B cell (primary cell): ENCODE results near the gene EPHA5.

Experiments
- EZH2 ChIP-seq: IDR thresholded peaks from 2 replicates; pipeline ENCODE4 v1.6.1; 2012; ENCODE audit warnings: borderline replicate concordance, low read depth, mild to moderate bottlenecking, moderate library complexity, low read length; ENCODE audit not compliant: insufficient read depth, poor library complexity, severe bottlenecking
- TF ChIP-seq, protein P1 (sequence below): fragments of 200-600 bp; IDR thresholded peaks from one replicate; pipeline ENCODE4 v1.8.0; 2022; ENCODE audit warnings: antibody characterized with exemption, mild to moderate bottlenecking

DNA sequence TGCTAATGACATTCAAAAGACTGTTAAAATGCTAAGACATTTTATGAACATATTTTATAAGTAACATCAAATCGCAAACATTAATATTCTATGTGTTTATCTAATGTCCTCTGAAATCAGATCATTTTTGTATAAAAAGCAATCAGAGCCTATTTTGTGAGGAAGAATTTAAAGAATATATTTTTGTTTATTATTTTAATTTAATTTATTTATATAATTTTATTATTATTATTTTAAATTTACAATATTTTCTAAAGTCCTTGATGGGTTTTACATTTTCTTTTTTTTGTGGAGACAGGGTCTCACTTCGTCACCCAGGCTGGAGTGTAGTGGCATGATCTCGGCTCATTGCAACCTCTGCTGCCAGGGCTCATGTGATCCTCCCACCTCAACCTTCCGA lies 262.8 kb downstream of the EPHA5 start:
- TF ChIP-seq, protein P1, sequence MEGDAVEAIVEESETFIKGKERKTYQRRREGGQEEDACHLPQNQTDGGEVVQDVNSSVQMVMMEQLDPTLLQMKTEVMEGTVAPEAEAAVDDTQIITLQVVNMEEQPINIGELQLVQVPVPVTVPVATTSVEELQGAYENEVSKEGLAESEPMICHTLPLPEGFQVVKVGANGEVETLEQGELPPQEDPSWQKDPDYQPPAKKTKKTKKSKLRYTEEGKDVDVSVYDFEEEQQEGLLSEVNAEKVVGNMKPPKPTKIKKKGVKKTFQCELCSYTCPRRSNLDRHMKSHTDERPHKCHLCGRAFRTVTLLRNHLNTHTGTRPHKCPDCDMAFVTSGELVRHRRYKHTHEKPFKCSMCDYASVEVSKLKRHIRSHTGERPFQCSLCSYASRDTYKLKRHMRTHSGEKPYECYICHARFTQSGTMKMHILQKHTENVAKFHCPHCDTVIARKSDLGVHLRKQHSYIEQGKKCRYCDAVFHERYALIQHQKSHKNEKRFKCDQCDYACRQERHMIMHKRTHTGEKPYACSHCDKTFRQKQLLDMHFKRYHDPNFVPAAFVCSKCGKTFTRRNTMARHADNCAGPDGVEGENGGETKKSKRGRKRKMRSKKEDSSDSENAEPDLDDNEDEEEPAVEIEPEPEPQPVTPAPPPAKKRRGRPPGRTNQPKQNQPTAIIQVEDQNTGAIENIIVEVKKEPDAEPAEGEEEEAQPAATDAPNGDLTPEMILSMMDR, result no peak
- TF ChIP-seq EZH2, result no peak
